ENCODE data around the gene GALNTL6. TPM values are rescaled to one million over a fixed set of nuclear protein-coding genes. Genes with fewer than 3 reads are reported as not detected.

GALNTL6 gene
- total RNA-seq, 1 experiment from 2014 or later = not detected

DNA sequence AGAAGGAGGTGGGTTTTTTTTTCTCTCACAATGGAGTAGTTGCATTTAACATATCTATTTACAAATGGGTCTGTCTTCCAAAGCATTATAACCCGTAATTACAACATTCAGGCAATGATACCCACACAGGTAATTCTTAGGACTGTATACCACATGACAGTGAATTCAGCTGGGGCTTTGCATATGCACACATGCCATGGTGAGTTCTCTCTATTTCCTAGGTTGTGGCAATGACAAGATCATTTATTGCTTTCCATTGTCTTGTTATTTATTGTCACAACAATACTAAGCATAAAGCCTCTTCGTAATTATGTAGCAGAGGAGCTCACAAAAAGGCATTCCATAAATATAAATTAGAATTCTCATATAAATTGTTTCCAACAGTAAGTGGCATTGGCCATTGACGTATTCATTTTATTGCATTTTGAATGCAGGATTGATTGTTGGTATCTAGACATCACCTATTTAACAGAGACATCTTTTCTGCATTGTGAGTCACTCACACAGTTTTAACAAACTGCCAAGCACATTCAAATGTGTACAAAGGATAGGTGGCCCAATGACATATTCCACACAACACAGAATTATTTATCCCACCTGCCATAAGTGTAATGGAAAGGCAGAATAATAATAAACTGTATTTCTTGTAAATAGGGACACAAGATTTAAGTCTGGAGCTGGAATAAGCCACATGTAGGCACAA lies 964.7 kb downstream of the GALNTL6 start:
- intact Hi-C loops (cut with micrococcal nuclease; ENCODE audit: unreplicated experiment) = loop anchor here (2.0 kb wide), 1 partner anchor 75 kb away; no protein-coding TSS in a partner anchor
- ChIA-PET POLR2A (ENCODE audit: unreplicated experiment) (no interaction called here), CTCF (no interaction called here)
- no peak overlapping the region for H3K4me3 ChIP-seq
- H3K4me2 ChIP-seq = no peak overlapping the region
- H3K27ac ChIP-seq = no peak overlapping the region
- no peaks in the 10 kb centered on the region for H3F3A ChIP-seq (ENCODE audit: insufficient read depth, low read depth)
- no peaks in the 10 kb centered on the region for H3K9me2 ChIP-seq (ENCODE audit: insufficient read depth)
- TF ChIP-seq, protein P1, sequence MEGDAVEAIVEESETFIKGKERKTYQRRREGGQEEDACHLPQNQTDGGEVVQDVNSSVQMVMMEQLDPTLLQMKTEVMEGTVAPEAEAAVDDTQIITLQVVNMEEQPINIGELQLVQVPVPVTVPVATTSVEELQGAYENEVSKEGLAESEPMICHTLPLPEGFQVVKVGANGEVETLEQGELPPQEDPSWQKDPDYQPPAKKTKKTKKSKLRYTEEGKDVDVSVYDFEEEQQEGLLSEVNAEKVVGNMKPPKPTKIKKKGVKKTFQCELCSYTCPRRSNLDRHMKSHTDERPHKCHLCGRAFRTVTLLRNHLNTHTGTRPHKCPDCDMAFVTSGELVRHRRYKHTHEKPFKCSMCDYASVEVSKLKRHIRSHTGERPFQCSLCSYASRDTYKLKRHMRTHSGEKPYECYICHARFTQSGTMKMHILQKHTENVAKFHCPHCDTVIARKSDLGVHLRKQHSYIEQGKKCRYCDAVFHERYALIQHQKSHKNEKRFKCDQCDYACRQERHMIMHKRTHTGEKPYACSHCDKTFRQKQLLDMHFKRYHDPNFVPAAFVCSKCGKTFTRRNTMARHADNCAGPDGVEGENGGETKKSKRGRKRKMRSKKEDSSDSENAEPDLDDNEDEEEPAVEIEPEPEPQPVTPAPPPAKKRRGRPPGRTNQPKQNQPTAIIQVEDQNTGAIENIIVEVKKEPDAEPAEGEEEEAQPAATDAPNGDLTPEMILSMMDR (conservative IDR thresholded peaks at IDR 0.05) = no peak
- TF ChIP-seq EZH2 (IDR thresholded peaks at IDR 0.05; ENCODE audit: low read depth) = no peak
- H2AFZ ChIP-seq = no peak overlapping the region
- H3K27me3 ChIP-seq (ENCODE audit: insufficient read depth, low read depth) = no peaks in the 10 kb centered on the region
- BruUV-seq (replicated peaks) = no TSS peak
- no peaks in the 10 kb centered on the region for H4K20me1 ChIP-seq (ENCODE audit: insufficient read depth)
- H3K36me3 ChIP-seq (ENCODE audit: low read depth) = no peaks in the 10 kb centered on the region
- DNase-seq = no peak
- H3K9me3 ChIP-seq (ENCODE audit: insufficient read depth, low read depth) = no peaks in the 10 kb centered on the region
- no peaks in the 10 kb centered on the region for H3K4me1 ChIP-seq (replicated peaks; ENCODE audit: insufficient read depth)
- no peaks in the 10 kb centered on the region for H3K79me2 ChIP-seq (ENCODE audit: low read depth)

- POLR2A ChIA-PET (ENCODE audit: unreplicated experiment) = no interaction called here
- no peaks in the 10 kb centered on the region for H3K79me2 ChIP-seq (ENCODE audit: low read depth)
- H3K36me3 ChIP-seq (ENCODE audit: low read depth) = no peaks in the 10 kb centered on the region
- H3K4me1 ChIP-seq (replicated peaks; ENCODE audit: insufficient read depth) = no peaks in the 10 kb centered on the region
- intact Hi-C loops (cut with micrococcal nuclease; ENCODE audit: unreplicated experiment) = no loop called here
- no peaks in the 10 kb centered on the region for H3K27me3 ChIP-seq (ENCODE audit: insufficient read depth, low read depth)
- no peak overlapping the region for H3K4me3 ChIP-seq
- no peak overlapping the region for H3K4me2 ChIP-seq
- no peak overlapping the region for H3K27ac ChIP-seq
- TF ChIP-seq EZH2 (IDR thresholded peaks at IDR 0.05; ENCODE audit: low read depth) = no peak
- TF ChIP-seq, protein P1 (conservative IDR thresholded peaks at IDR 0.05) = no peak
- BruUV-seq (replicated peaks) = no TSS peak
- H2AFZ ChIP-seq = no peak overlapping the region
- no peaks in the 10 kb centered on the region for H3K9me2 ChIP-seq (ENCODE audit: insufficient read depth)
- no peaks in the 10 kb centered on the region for H4K20me1 ChIP-seq (ENCODE audit: insufficient read depth)
- no peak for DNase-seq
- H3K9me3 ChIP-seq (ENCODE audit: insufficient read depth, low read depth) = no peaks in the 10 kb centered on the region
- CTCF ChIA-PET = no interaction called here
- no peaks in the 10 kb centered on the region for H3F3A ChIP-seq (ENCODE audit: insufficient read depth, low read depth)
Measured at GRCh38 chr4:172778583-172778982, 965.4 kb downstream of the GALNTL6 start.

DNA sequence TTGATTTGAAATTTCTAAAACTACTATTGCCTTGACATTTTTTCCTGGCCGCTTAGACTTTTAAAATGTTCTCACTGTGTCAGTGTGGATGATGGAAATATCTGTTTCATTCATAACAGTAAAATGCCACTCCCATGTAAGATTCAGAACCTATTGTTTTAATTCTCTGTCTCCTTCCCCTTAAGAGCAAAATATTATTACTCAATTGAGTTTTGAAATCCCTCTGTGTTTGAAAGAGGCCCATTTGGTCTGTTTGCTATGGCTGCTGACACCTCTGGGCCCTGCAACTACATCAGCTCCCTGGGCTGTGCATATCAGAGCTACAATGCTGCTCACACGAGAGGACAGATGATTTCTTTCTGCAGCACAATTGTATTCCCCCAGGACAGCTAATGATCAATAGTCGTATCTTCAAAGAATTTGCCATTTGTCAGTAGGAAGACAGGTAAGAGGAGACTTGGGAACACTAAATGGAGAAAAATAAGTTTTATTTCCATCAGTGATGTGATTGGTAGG lies 967.4 kb downstream of the GALNTL6 start:
- H3K27ac ChIP-seq = no peak overlapping the region
- H2AFZ ChIP-seq = no peak overlapping the region
- no peak for TF ChIP-seq EZH2 (IDR thresholded peaks at IDR 0.05; ENCODE audit: low read depth)
- TF ChIP-seq, protein P1 (conservative IDR thresholded peaks at IDR 0.05) = no peak
- H3K36me3 ChIP-seq (ENCODE audit: low read depth) = no peaks in the 10 kb centered on the region
- POLR2A ChIA-PET (ENCODE audit: unreplicated experiment) = no interaction called here
- H4K20me1 ChIP-seq (ENCODE audit: insufficient read depth) = no peaks in the 10 kb centered on the region
- H3K9me3 ChIP-seq (ENCODE audit: insufficient read depth, low read depth) = no peaks in the 10 kb centered on the region
- intact Hi-C loops (cut with micrococcal nuclease; ENCODE audit: unreplicated experiment) = no loop called here
- CTCF ChIA-PET = no interaction called here
- no peaks in the 10 kb centered on the region for H3K9me2 ChIP-seq (ENCODE audit: insufficient read depth)
- H3K27me3 ChIP-seq (ENCODE audit: insufficient read depth, low read depth) = no peaks in the 10 kb centered on the region
- no peaks in the 10 kb centered on the region for H3K79me2 ChIP-seq (ENCODE audit: low read depth)
- no peaks in the 10 kb centered on the region for H3K4me1 ChIP-seq (replicated peaks; ENCODE audit: insufficient read depth)
- H3F3A ChIP-seq (ENCODE audit: insufficient read depth, low read depth) = no peaks in the 10 kb centered on the region
- H3K4me3 ChIP-seq = no peak overlapping the region
- no peak for DNase-seq
- no TSS peak for BruUV-seq (replicated peaks)
- H3K4me2 ChIP-seq = no peak overlapping the region
